ENCODE measurements around the gene GPR84. TPM values are rescaled to one million over a fixed set of nuclear protein-coding genes. Genes with fewer than 3 reads are reported as not detected.

GPR84 gene
- total and polyA plus RNA-seq, 2 of the 8 experiments (the other 6 are each of a cell fraction or from before 2014, with no cell fraction given), result 0.09 TPM; not detected in 1

GRCh38 chr12:54379398-54380201 lies 15.3 kb upstream of the GPR84 start (continued):
- TF ChIP-seq MAFK (IDR thresholded peaks at IDR 0.05; ENCODE audit: low read depth, low read length), result no peak

Data from H1 (cell line).